Measurements from ENCODE around the gene MOV10. TPM values are rescaled to one million over a fixed set of nuclear protein-coding genes. Genes with fewer than 3 reads are reported as not detected.

MOV10 gene
- total and polyA plus RNA-seq, 9 of the 15 experiments (the other 6 are each of a cell fraction or from before 2014, with no cell fraction given): 16.7 to 105 (median 49.5) TPM

DNA sequence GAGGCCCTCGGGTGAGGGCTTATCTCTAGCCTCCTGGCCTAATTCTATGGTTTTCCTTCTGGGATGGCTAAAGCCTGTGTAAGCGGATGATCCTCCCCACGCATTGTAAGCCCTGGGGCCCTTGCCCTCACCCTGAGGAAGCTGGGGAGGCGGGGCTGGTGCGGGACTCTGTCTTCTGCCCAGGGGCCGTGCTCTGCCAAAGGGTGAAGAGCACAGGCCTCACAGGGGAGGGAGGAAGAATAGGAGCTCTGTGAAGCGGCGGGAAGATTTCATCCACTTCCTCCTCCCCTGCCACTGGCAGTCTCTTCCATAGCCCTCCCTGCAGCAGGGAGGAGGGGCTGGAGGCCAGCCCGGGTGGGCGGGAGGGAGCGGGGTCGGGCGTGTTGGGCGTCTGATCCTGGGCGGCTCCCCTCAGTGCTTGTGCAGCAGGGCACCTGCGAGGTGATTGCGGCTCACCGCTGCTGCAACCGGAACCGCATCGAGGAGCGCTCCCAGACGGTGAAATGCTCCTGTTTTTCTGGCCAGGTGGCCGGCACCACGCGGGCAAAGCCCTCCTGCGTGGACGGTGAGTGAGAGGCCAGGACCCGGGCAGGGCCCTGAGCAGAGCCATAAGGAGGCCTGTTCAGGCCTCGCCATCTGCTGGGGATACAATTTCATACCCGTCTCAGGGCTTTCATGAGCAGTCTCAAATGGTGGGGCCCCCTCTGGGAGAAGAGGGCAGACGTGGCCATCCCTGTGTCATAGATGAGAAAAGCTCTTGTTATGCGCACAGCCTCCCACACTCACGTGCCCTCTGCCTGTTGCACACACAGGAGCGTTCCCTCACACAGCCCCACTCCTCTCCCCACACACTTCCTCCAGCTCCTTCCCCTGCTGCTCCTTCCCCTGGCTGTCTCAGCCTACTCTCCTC lies 48.4 kb downstream of the MOV10 start:
- no peak for FAIRE-seq
- H3K9me1 ChIP-seq (ENCODE audit: control insufficient read depth, insufficient read depth, low read length): no peaks in the 10 kb centered on the region
- no peak for DNase-seq (ENCODE audit: extremely low read depth in 1 of 4, low spot score in 3 of 4)
- H3K9ac ChIP-seq (ENCODE audit: insufficient read depth in 1 of 2, low read depth in 2 of 2, low read length in 2 of 2): peak overlapping the region in 1 of 2 experiments; percentile 77; a peak in 1 of 4 replicates
- CTCF ChIA-PET (ENCODE audit: low intra/inter-chr PET ratio): interaction anchor here (0.6 kb wide), 1 partner anchor 78 kb away, joined by 3 read pairs; no protein-coding TSS in a partner anchor
- no peaks in the 10 kb centered on the region for H4K20me1 ChIP-seq (replicated peaks; ENCODE audit: control insufficient read depth, insufficient read depth, low read length)
- peaks cover 11 to 51% of the 10 kb centered on the region in 2 experiments; a peak in 4 of 5 replicates for H3K27me3 ChIP-seq (ENCODE audit: control insufficient read depth in 2 of 2, insufficient read depth in 2 of 2, low read length in 2 of 2)
- no peaks in the 10 kb centered on the region for H3K36me3 ChIP-seq (ENCODE audit: control insufficient read depth, insufficient read depth, low read length)
- no peak overlapping the region for H3K27ac ChIP-seq (ENCODE audit: extremely low read depth, low read depth, low read length)
- peak; percentile 45 for ATAC-seq
- BruUV-seq (replicated peaks): no TSS peak
- intact Hi-C loops (cut with micrococcal nuclease): no loop called here
- no peak overlapping the region for H3K4me3 ChIP-seq
- H3K4me2 ChIP-seq (ENCODE audit: insufficient read depth, low read length): no peak overlapping the region
- H3K79me2 ChIP-seq (ENCODE audit: control insufficient read depth, insufficient read depth, low read length): no peaks in the 10 kb centered on the region
- TF ChIP-seq, protein P1, sequence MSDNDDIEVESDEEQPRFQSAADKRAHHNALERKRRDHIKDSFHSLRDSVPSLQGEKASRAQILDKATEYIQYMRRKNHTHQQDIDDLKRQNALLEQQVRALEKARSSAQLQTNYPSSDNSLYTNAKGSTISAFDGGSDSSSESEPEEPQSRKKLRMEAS (CRISPR knock-in tag; IDR thresholded peaks at IDR 0.05): 0 out of 2 replicates have a peak, but pooled peaks have one; percentile 5
- TF ChIP-seq SPI1 (IDR thresholded peaks at IDR 0.05; ENCODE audit: borderline replicate concordance, low read depth, low read length): peak; percentile 18; the same call in 1 of the 2 replicates
- no peak for TF ChIP-seq C11orf30 (IDR thresholded peaks at IDR 0.05; ENCODE audit: low read depth)
- peak; percentile 69 for TF ChIP-seq BHLHE40 (IDR thresholded peaks at IDR 0.05; ENCODE audit: low read length)
- TF ChIP-seq, protein P2, sequence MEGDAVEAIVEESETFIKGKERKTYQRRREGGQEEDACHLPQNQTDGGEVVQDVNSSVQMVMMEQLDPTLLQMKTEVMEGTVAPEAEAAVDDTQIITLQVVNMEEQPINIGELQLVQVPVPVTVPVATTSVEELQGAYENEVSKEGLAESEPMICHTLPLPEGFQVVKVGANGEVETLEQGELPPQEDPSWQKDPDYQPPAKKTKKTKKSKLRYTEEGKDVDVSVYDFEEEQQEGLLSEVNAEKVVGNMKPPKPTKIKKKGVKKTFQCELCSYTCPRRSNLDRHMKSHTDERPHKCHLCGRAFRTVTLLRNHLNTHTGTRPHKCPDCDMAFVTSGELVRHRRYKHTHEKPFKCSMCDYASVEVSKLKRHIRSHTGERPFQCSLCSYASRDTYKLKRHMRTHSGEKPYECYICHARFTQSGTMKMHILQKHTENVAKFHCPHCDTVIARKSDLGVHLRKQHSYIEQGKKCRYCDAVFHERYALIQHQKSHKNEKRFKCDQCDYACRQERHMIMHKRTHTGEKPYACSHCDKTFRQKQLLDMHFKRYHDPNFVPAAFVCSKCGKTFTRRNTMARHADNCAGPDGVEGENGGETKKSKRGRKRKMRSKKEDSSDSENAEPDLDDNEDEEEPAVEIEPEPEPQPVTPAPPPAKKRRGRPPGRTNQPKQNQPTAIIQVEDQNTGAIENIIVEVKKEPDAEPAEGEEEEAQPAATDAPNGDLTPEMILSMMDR (IDR thresholded peaks at IDR 0.05 in 2 of 3, conservative IDR thresholded peaks at IDR 0.05 in 1 of 3; ENCODE audit: insufficient read depth in 2 of 3, low read depth in 1 of 3, low read length in 3 of 3): peak in 1 of 3 experiments; percentile 2; a peak in 1 of 6 replicates
- H3K9me3 ChIP-seq (replicated peaks; ENCODE audit: control insufficient read depth, insufficient read depth, low read depth, low read length): no peaks in the 10 kb centered on the region
- WGBS (ENCODE audit: insufficient coverage, low coverage, missing lambda C conversion rate): 17% methylated on average over 29 of the region's 35 CpGs
- POLR2A ChIA-PET: interaction anchor here (0.6 kb wide), 1 partner anchor 58 kb away, joined by 3 read pairs; no protein-coding TSS in a partner anchor
- peaks cover 0 to 20% of the 10 kb centered on the region in 2 experiments; a peak in 4 of 5 replicates for H3K4me1 ChIP-seq (replicated peaks in 1 of 2; ENCODE audit: control insufficient read depth in 2 of 2, insufficient read depth in 2 of 2, low read length in 2 of 2)
- no peak overlapping the region for H2AFZ ChIP-seq (ENCODE audit: low read depth, low read length)
- in situ Hi-C loops (cut with MboI): loop anchor here (5.0 kb wide), 1 partner anchor 34 kb away; no protein-coding TSS in a partner anchor
